Measurements from ENCODE around the gene OTUD7B. TPM values are rescaled to one million over a fixed set of nuclear protein-coding genes. Genes with fewer than 3 reads are reported as not detected.

Gene OTUD7B
- total RNA-seq, 1 donor from 2014 or later: 19.1 TPM

DNA sequence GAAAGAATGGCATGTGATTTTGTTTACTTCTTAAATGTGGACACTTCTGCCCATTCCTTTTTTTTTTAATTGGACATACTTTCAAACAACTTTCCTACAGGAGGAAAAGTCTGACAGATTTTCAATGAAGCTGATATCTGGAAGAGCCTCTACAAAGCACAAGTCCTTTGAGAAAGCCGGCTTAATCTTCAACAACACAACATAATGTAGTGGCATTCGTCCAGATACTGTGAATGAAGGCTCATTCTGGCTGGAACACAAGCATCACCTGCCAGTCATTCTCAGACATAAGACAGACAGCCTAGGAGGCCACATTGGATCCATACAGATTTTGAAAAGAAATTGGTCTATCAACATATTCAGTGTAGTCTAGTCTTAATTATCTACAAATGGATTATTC lies 4.9 kb downstream of the OTUD7B start:
- ATAC-seq (no peak), DNase-seq (ENCODE audit: low spot score) (no peak)

DNA sequence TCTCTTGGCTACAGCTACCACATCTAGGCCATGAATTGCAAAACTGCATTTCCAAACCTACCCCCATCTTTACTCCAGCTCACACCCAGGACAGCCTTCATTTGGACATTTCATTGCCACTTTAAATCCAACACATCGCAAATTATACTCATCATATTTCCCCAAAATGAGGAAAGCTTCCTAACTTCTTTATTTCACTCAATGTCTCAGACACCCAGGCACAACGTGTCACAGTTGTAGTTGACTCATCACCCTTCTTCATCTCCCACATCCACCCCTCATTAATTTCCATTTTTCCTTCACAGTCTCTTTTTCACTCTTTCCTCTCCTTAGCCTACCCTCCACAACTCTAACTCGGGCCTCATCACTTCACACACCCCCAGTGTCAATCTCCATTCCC lies 6.7 kb downstream of the OTUD7B start:
- ATAC-seq: no peak
- DNase-seq (ENCODE audit: low spot score): no peak

DNA sequence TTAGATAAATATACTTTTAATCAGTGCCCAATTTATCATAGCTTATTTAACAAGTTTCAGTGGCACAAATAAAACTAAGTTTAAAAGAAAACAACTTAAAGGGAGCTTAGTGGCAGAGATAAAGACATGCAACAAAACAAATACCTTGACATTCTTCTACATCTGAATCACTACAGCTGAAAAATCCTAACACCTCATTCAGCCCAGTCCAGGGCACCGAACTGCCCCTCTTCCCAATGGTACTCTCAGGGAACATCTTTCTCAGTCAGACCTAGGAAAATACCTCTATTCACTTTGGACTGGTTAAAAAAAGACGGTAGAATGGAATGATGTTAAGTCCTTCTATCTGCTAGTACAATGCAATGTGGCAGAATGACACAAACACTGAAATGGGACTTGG lies 8.3 kb downstream of the OTUD7B start:
- no peak for DNase-seq (ENCODE audit: low spot score)
- ATAC-seq: no peak

DNA sequence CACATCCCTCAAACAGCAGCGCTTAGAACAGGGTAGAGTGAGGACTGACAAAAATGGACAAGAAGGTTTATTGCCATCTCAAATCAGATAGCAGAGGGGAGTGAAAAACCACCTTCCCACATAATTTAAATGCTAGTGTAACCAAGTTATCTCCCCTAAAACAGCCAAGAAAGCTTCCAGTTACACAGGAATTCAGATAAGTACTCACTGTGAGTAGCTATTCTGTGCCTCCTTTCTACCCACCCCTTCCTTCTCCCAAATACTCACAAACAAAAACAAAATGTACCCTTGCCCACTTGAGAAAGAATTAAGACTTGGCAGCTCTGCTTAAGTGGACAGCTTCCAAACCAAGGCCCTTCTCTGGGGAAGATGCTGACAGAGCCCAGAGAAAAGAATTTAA lies 9.1 kb downstream of the OTUD7B start:
- no peak for DNase-seq (ENCODE audit: low spot score)
- no peak for ATAC-seq

DNA sequence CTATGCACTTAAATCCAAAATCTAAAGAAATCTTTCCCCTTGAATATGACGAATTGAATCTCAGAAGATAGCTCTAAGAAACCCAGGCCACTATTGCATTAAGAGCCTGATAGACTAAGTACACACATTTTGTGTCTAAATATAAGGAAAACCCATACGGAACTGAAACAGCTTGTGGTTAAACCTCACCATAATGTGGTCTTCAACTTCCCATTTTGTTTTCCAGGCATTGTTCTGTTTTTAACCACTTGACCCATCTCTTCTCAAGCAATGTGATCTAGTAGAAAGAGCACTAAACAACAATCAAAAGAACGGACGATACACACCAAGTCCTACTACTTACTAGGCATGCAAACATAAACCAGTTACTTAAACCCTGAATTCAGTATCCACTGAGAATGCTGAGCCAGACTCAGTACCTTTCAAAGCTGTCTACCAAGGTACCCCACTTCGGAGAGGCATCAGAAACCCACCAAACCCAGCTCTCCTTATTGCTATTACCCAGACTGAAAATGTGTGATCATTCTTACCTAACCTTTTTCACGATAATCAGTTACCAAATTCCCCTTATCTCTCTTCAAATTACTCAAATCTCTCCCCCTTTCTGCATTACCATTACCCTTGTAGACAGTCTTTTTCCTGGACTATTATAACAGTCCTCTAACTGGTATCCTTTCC lies 12.8 kb downstream of the OTUD7B start:
- no peak for DNase-seq (ENCODE audit: low spot score)
- ATAC-seq: no peak

DNA sequence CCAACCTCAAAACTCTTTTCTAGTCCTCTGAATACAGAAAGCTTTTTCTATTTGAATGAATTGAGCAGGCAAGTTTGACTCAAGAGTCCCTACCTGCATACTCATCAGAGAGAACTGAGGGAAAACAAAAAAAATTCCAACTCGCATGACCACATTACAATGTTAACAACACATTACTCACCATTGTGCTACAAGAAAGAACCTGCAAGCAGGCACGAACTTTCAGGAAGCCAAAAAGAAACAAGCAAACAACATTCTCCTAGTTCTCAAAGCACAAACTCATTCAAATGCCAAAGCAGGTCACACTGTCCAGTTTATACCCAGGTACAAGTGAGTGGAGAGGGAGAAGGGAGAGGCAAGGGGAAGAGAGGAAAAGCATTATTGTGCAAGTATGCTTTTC lies 14.6 kb downstream of the OTUD7B start:
- ATAC-seq (peak; percentile 33), DNase-seq (ENCODE audit: low spot score) (no peak)

DNA sequence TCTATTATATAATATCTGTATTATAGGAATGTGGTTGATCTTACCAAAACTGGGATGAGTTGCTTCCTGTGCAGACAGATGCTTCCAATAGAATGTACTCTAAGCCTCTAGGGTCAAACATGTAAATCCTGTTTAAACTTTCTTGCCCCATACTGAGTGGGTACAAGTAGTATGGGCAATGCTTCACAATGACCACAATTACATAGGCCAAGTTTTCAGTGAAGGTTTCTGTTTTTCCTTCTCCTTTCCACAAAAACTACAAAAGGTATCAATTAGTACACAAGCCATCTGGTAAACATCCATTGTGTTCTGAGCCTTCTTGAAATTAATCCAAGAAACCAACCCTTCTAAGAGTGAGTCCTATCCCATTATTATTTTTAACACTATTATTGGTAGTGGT lies 16.8 kb downstream of the OTUD7B start:
- ATAC-seq (no peak), DNase-seq (ENCODE audit: low spot score) (no peak)

DNA sequence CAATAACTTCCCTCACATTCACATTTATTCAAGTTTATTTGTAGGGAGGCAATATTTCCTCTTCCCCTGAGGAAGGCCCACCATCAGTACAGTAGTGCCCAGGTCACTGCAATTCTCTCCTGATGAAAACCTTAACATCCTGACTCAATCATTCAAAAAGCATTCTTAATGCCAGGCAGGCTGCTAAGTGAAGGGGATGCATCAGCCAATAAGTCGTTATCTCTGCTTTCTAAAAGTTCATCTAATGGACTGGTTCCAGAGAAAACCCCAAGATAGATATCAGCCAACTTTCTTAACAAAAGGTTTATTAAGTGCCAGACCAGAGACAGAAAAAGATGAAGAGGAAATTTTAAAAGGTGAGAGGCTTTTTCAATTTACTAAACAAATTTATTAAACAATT lies 17.3 kb downstream of the OTUD7B start:
- DNase-seq (ENCODE audit: low spot score) (no peak), ATAC-seq (no peak)

DNA sequence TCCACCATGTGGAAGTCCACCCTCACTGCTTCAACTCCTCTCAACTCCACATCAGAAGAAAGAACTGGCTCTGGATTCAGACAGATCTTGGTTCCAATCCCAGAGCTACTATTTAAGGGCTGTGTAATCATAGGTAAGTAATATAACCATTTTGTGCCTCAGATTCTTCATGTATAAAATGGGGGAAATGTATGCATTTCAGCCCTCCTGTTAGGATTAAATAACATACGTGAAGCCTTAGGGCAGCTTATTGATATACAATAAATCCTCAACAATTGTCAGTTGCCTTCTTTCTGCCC lies 23.3 kb downstream of the OTUD7B start:
- no peak for DNase-seq (ENCODE audit: low spot score)
- no peak for ATAC-seq

DNA sequence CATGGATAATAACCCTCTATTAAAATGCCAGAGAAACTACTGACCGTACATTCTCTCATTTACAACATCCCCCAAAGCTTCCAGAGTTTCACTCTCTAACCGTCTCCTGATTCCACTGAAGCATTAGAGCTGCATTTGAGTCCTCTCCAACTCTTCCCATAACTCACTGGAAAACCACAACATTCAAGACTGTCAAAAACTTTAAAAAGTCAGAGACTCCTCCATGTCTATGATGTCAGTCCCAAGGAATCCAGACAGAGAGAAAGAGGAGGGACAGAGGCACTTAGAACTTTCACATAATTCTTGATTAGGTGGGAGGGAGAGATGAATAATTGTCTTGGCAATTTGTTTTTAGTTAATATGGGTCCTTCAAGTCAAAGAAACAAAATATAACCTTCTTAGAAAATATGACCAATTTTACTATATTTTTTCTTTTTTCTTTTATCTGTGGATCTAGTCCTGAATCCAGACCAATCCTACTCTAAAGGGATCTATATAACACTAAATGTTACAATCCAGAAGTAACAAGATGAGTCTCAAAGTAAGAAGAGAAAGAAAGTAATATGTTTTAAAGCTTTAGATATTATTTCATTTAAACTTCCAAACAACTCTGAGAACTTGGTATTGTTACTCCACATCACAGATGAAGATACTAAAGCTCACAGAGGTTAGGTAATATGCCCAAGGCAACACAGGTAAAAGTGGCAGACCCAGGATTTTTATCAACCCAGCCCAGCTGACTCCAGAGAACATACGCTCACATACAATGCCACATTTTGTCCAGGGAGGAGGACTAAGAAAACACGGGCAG lies 23.8 kb downstream of the OTUD7B start:
- no peak for DNase-seq (ENCODE audit: low spot score)
- no peak for ATAC-seq

DNA sequence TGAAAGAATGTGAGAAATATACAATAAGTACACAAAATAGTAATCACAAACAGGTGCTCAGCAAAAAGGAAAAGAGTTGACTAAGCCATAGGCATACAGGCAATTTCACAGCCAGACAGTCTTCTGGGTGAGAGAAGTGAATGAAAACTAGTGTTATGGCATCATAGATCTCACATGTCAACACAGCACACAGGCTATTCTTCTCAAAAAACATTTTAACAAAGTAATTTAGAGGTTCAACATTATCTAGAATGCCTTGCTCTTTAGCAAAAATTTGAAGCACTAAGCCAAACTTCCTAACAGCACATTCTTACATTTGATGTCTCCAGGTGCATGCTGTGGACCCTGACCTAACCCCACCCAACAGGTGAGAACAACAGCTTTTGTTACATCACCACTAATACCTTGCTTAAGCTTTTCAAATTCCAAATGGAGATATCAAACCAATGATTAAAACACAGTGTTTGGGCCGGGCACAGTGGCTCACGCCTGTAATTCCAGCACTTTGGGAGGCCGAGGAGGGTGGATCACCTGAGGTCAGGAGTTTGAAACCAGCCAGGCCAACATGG lies 30.5 kb downstream of the OTUD7B start:
- ATAC-seq: no peak
- DNase-seq (ENCODE audit: low spot score): no peak

DNA sequence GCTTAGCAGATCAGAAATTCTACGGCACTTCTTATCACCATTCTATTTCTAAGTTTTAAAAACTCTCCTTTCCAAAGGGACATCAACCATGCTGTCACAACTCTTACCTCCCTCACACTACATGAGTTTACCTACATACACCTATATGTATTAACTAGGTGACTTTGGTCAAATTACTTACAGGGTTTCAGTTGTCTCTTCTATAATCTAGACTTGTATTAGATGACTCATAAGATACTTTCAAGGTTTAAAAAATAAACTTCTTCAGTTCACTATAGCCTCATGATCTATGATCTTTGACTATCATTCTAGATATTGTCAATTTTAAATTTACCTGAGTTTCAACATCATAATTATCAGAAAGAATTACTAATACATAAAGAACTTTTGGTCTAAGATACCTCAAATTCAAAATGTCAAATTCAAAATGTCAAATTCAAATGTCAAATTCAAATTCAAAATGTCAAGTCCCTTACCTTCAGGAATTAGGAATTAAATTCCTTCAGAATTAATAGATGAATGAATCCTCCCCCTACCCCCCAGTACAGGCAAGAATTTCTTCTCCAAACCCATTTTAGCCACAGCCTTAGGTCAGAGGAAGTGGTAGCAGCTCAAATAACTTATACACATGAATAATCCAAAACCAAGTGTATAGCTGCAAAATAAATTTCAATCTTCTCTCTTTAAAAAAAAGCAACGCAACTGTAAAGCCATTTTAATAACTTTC lies 31.1 kb downstream of the OTUD7B start:
- no peak for ATAC-seq

DNA sequence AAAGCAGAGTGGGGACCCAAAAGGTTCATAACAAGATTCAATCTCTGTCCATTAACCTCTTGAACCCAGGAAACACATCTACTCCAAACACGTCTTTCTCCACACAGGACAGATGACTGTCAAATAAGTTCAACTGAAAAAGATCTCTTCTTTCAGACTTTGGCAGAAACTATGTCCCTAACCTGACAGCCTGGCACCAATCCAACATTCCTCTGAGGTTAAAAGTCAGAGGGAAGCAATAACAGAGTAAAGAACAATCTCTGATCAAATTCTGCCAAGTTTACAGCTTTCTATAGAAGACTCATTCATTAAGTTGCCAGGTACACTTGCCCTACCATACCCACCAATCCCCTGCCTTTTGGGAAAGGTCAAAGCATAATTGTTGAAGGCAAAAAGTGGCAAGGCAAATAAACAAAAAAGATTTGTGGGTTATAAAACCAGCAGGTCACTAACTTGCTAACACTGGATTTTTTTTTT lies 31.9 kb downstream of the OTUD7B start:
- DNase-seq (ENCODE audit: low spot score) (peak; percentile 75), ATAC-seq (peak; percentile 86)

More for the DNA sequence above, 31.1 kb downstream of the OTUD7B start:
- no peak for DNase-seq (ENCODE audit: low spot score)

DNA sequence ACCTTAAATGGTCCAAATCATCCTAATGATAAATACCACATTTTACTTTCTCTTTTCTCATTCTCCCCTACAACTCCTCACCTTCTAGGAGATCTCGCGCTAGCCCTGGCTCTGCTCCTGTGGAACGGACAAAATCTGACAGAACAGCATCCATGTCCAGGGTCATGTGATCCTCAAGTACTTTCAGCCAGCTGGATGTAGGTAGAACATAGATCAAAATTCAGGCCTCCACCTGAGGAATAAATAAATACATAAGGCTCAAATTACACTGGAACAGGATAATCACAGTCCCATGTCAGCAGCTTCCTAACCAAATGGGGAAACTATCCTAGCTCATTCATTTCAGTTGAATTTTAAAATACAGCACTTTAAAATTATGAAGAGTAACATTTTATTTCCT lies 33.2 kb downstream of the OTUD7B start:
- ATAC-seq: no peak

DNA sequence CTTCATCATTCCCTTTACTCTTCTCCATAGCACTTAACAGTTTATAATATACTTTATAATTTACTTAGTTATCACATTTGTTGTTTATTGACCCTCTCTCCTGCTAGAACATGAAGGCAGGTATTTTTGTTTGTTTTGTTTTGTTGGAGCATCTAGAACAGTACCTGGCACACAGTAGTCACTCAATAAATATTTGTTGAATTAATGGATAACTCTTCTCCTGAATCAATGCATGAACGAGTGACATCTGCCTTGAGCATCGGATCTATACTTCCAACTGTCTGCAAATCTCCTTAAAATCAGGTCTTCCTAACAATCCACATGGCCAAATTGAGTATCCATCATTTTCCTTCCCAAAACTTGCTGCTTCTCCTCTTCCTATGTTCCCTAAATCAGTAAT lies 38.0 kb downstream of the OTUD7B start:
- ATAC-seq: no peak
- no peak for DNase-seq (ENCODE audit: low spot score)

More for the DNA sequence above, 33.2 kb downstream of the OTUD7B start:
- no peak for DNase-seq (ENCODE audit: low spot score)

DNA sequence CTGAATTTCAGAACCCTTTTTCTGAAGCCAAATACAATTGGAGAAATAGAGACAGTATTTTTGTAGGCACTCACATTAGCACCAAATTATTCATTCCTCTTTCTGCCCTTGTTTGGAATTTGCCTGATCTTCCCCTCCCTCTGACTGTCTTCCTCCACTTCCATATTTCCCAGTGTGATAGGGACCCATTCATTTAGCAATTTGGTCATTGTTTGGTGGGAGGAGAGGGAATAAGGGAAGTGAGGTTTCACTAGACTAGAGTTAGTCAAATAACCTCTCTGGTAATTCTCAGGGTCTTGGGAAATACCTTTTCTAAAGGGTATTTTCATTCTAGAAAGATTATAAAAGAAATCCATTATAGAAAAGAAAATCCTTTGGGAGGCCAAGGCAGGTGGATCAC lies 42.9 kb downstream of the OTUD7B start:
- no peak for DNase-seq (ENCODE audit: low spot score)
- ATAC-seq: no peak

DNA sequence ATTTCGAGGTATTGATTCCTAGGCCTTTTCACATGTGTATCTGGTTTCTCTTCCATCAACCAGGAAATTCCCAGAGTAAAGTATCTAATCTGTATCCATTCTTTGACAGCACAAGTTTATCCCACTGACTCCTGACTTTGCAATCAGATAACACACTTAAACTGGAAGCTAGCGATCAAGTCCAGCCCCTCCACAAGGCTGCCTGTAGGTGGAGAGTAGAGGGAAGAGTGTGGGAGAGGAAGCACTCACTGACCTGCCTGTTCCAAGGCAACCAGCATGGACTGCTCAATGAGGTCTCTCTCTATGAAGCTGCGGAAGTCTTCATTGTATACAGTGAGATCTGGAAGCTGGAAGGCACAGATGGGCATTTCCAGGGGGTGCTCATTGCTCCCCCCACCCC lies 43.5 kb downstream of the OTUD7B start:
- no peak for DNase-seq (ENCODE audit: low spot score)
- ATAC-seq: no peak

DNA sequence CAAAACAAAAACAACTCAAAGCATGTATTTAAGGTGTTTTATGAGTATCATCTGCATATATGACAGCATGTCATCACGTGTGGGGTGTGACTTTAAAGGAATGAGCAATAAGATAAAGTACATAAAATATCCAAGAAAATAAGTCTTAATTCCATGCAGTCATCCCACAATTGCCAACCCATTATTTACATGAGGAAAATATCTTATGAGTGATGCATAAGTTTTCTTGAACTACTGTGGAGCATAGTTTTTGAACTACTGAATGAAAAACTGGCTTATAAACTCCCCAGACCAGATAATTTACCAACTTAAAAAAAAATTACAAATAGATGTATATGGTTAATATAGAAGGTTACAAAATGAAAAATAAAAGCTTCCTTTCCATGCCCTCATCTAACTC lies 44.1 kb downstream of the OTUD7B start:
- no peak for ATAC-seq
- DNase-seq (ENCODE audit: low spot score): no peak

DNA sequence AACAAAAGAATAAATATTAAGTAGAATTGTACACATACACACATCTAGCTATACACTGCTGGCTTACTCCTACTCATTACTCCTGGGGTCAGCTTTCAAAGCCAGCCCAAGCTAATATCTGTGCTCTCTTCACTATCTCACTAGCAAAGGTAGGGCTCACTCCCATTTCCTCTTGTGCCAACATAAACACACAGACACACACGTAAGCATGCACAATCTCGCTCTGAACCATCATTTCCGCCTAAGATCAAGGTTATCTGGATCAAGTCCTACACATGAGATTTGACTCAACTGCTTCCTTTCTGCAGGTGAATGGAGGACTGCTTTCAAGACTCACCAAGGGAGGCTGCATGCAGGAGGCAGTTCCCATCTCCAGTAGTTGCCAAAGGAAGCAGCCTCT lies 45.1 kb downstream of the OTUD7B start:
- ATAC-seq: peak; percentile 65
- no peak for DNase-seq (ENCODE audit: low spot score)

DNA sequence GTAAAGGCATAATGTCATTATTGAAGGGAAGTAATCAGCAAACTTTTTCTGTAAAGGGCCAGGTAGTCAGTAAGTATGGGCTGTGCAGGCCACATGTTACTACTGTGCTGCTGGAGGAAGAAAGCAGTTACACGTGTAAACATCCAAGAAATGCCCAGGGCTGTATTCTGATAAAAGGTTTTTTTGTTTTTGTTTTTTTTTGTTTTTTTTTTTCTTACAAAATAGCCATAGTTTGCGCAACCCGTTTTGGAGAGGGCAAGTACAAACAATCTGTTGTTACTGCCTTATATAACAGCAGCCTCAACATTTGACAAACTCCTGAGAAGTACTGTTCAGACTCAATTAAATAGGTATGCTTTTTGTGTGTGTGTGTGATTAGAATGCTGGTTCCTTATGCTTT lies 47.2 kb downstream of the OTUD7B start:
- DNase-seq (ENCODE audit: low spot score) (no peak), ATAC-seq (peak; percentile 51)

DNA sequence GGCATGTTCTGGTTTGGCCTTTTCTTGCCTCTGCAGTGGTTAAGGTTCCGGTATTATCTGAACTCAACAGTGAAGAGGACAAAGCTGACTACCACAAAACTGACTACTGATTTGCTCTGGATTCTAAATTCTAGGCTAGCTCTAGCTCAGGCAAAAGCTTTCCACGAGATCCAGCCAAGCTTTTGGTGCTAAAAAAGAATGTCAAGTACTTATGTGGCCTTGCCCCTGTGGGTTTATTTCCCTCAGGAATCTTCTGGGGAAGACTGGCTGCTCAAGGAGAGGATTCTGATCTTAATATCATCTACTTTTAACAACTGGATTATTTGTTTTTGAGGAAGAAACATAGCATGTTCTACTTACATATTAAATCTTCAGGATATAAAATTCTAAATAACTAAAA lies 47.8 kb downstream of the OTUD7B start:
- no peak for DNase-seq (ENCODE audit: low spot score)
- ATAC-seq: no peak

Measured in left lobe of liver (tissue), 2 donors.